HCT116 (cell line): ENCODE measurements around the gene SCARB1. TPM values are rescaled to one million over a fixed set of nuclear protein-coding genes. Genes with fewer than 3 reads are reported as not detected.

Source experiments
- ATAC-seq: fragments of 200-7000 bp; cut with Tn5 transposase; 2 replicates; pipeline ENCODE4 v1.9.1; 2020; ENCODE audit warnings: mild to moderate bottlenecking, moderate library complexity
- BruUV-seq: library from RNA; stranded (reverse); fragments of 400-500 nt; replicated peaks from 2 replicates; lab custom pipeline; 2021; lab: Mats Ljungman, UMichigan
- CTCF ChIA-PET: fragments of 300-600 bp; sonication (Branson Sonifier 250); formaldehyde crosslinking; loops from one replicate; lab custom pipeline; 2021; ENCODE audit warnings: antibody characterized with exemption; lab: Charles Lee
- POLR2A ChIA-PET: fragments of 300-600, 350-600 bp; sonication (Branson Sonifier 250); formaldehyde crosslinking; loops from one replicate; lab custom pipeline; 2021; ENCODE audit warnings: antibody characterized with exemption; lab: Charles Lee
- RAD21 ChIA-PET, 2 experiments: fragments of 300-600 bp; sonication (Branson Sonifier 250); formaldehyde crosslinking; loops; one replicate each; lab custom pipeline; 2023; ENCODE audit warnings: low total read pairs in 2 of 2; ENCODE audit not compliant: uncharacterized antibody in 2 of 2, unreplicated experiment in 2 of 2, low non-redundant PET in 1 of 2; lab: Charles Lee
- DNase-seq: peaks from one replicate; pipeline ENCODE4 v3.0.0-alpha.2; 2010; ENCODE audit warnings: low read depth, low spot score
- H2AFZ ChIP-seq: fragments of 200-600 bp; shearing (Covaris generic), sonication (generic); 2 replicates; pipeline ENCODE4 v1.6.1; 2017; ENCODE audit warnings: low read depth, mixed run types, mixed read lengths, antibody characterized with exemption, low read length; ENCODE audit not compliant: poor library complexity, severe bottlenecking
- H3K27ac ChIP-seq: 2 replicates; pipeline ENCODE4 v1.5.1; 2012; ENCODE audit warnings: low read depth, low read length
- H3K27me3 ChIP-seq: fragments of 200-600 bp; sonication (generic); 2 replicates; pipeline ENCODE4 v1.6.1; 2016; ENCODE audit warnings: mixed run types, low read length, mixed read lengths; ENCODE audit not compliant: insufficient read depth
- H3K36me3 ChIP-seq, 2 experiments: fragments of 200-500 bp in 1 of 2; fragments of 200-600 bp in 1 of 2; sonication (Bioruptor generic) in 1 of 2; sonication (generic) in 1 of 2; 2 replicates each; pipeline versions ENCODE4 v1.5.1 to v1.6.1; 2014 to 2016; ENCODE audit warnings: low read length in 2 of 2, inconsistent platforms in 1 of 2, mixed read lengths in 1 of 2, mixed run types in 1 of 2; ENCODE audit not compliant: insufficient read depth in 2 of 2, control insufficient read depth in 1 of 2
- H3K4me1 ChIP-seq, 2 experiments: fragments of 200-600 bp in 1 of 2; sonication (generic) in 1 of 2; 2 replicates each; pipeline versions ENCODE4 v1.5.1 to v1.6.1; 2012 to 2017; ENCODE audit warnings: low read length in 2 of 2, inconsistent platforms in 1 of 2, mild to moderate bottlenecking in 1 of 2, mixed read lengths in 1 of 2, mixed run types in 1 of 2, moderate library complexity in 1 of 2; ENCODE audit not compliant: insufficient read depth in 2 of 2, control insufficient read depth in 1 of 2
- H3K4me2 ChIP-seq: fragments of 200-600 bp; sonication (generic); 2 replicates; pipeline ENCODE4 v1.6.1; 2017; ENCODE audit warnings: mixed run types, low read length, mixed read lengths
- H3K4me3 ChIP-seq, 2 experiments: fragments of 200-600 bp in 1 of 2; sonication (generic) in 1 of 2; replicated peaks in 1 of 2; 2 replicates each; pipeline ENCODE4 v1.5.1; 2011 to 2016; ENCODE audit warnings: low read length in 2 of 2, control low read depth in 1 of 2, low read depth in 1 of 2, mild to moderate bottlenecking in 1 of 2, mixed read lengths in 1 of 2, mixed run types in 1 of 2
- H3K79me2 ChIP-seq: fragments of 200-600 bp; sonication (generic); 2 replicates; pipeline ENCODE4 v1.6.1; 2017; ENCODE audit warnings: mild to moderate bottlenecking, mixed run types, low read length, moderate library complexity, mixed read lengths; ENCODE audit not compliant: insufficient read depth
- H3K9ac ChIP-seq: fragments of 200-600 bp; sonication (generic); 2 replicates; pipeline ENCODE4 v1.6.1; 2016; ENCODE audit warnings: low read length, mixed read lengths
- H3K9me2 ChIP-seq: fragments of 200-600 bp; sonication (generic), shearing (Covaris generic); 2 replicates; pipeline ENCODE4 v1.6.1; 2017; ENCODE audit warnings: mixed run types, mild to moderate bottlenecking, moderate library complexity; ENCODE audit not compliant: insufficient read depth
- H3K9me3 ChIP-seq, 2 experiments: fragments of 200-500 bp in 1 of 2; fragments of 200-600 bp in 1 of 2; sonication (Bioruptor generic) in 1 of 2; sonication (generic) in 1 of 2; 2 replicates each; pipeline ENCODE4 v1.6.1; 2014 to 2017; ENCODE audit warnings: low read length in 2 of 2, mixed read lengths in 2 of 2, inconsistent platforms in 1 of 2, low read depth in 1 of 2, mild to moderate bottlenecking in 1 of 2, mixed run types in 1 of 2, moderate library complexity in 1 of 2; ENCODE audit not compliant: control insufficient read depth in 1 of 2, insufficient read depth in 1 of 2
- H4K20me1 ChIP-seq: fragments of 200-600 bp; sonication (generic), shearing (Covaris generic); 2 replicates; pipeline ENCODE4 v1.6.1; 2017; ENCODE audit warnings: mixed run types, mild to moderate bottlenecking, moderate library complexity; ENCODE audit not compliant: insufficient read depth
- CBX3 ChIP-seq: IDR thresholded peaks from 2 replicates; pipeline ENCODE4 v1.6.1; 2012; ENCODE audit warnings: low read depth
- CEBPB ChIP-seq: IDR thresholded peaks from 2 replicates; pipeline ENCODE4 v1.6.1; 2012; ENCODE audit warnings: low read depth
- CTCF ChIP-seq, 3 experiments: fragments of 200-600 bp in 1 of 3; sonication (generic) in 1 of 3; IDR thresholded peaks in 2 of 3; conservative IDR thresholded peaks in 1 of 3; 2 replicates each; pipeline ENCODE4 v1.5.1; 2012 to 2017; ENCODE audit warnings: low read depth in 2 of 3, low read length in 2 of 3, antibody characterized with exemption in 1 of 3, borderline replicate concordance in 1 of 3, control low read depth in 1 of 3, mild to moderate bottlenecking in 1 of 3, mixed read lengths in 1 of 3, mixed run types in 1 of 3, moderate library complexity in 1 of 3; ENCODE audit not compliant: insufficient read depth in 1 of 3
- EZH2 ChIP-seq: fragments of 200-600 bp; sonication (generic); IDR thresholded peaks from 2 replicates; pipeline ENCODE4 v1.6.1; 2017; ENCODE audit warnings: antibody characterized with exemption, mixed run types
- RAD21 ChIP-seq: IDR thresholded peaks from 2 replicates; pipeline ENCODE4 v1.6.1; 2012; ENCODE audit warnings: low read depth, mild to moderate bottlenecking
- SIN3A ChIP-seq: IDR thresholded peaks from 2 replicates; pipeline ENCODE4 v1.6.1; 2012; ENCODE audit warnings: low read depth
- SP1 ChIP-seq: IDR thresholded peaks from 2 replicates; pipeline ENCODE4 v1.6.1; 2012; ENCODE audit warnings: low read depth
- YY1 ChIP-seq: IDR thresholded peaks from 2 replicates; pipeline ENCODE4 v1.6.1; 2011; ENCODE audit warnings: low read length, low read depth, moderate library complexity, mild to moderate bottlenecking; ENCODE audit not compliant: insufficient replicate concordance; ENCODE audit errors: extremely low read depth
- ZFX ChIP-seq: fragments of 450-650 bp; IDR thresholded peaks from 2 replicates; pipeline ENCODE4 v1.6.1; 2017
- ZNF274 ChIP-seq: fragments of 200-500 bp; sonication (Bioruptor generic); IDR thresholded peaks from 2 replicates; pipeline ENCODE4 v1.6.1; 2014; ENCODE audit warnings: mild to moderate bottlenecking, low read depth, low read length, inconsistent platforms
- intact Hi-C: fragments of 100-400 bp; cut with micrococcal nuclease; formaldehyde crosslinking; loops from 2 replicates; pipeline ENCODE4 v1.10.0; 2022
- total RNA-seq: library from RNA; stranded (reverse); gene quantifications from one replicate; pipeline ENCODE4 v1.2.1, GENCODE V29; 2021; ENCODE audit not compliant: unreplicated experiment

Gene SCARB1
- total RNA-seq, 1 experiment from 2014 or later = 95.5 TPM

GRCh38 chr12:124758266-124759220 is 105.1 kb downstream of the SCARB1 start:
- H3K27me3 ChIP-seq = no peaks in the 10 kb centered on the region
- H2AFZ ChIP-seq = no peak overlapping the region
- peaks cover 0 to 17% of the 10 kb centered on the region in 2 experiments; a peak in 1 of 4 replicates for H3K9me3 ChIP-seq
- intact Hi-C loops = no loop called here
- H3K4me2 ChIP-seq = no peak overlapping the region
- ChIA-PET RAD21 (no interaction called here), CTCF (no interaction called here), POLR2A (no interaction called here)
- no peak for ATAC-seq
- BruUV-seq = no TSS peak
- H3K27ac ChIP-seq = no peak overlapping the region
- no peaks in the 10 kb centered on the region for H3K36me3 ChIP-seq
- no peak for TF ChIP-seq CEBPB
- TF ChIP-seq EZH2 = no peak
- no peak for TF ChIP-seq RAD21
- no peak for TF ChIP-seq YY1
- TF ChIP-seq CBX3 = no peak
- TF ChIP-seq SIN3A = no peak
- no peak for TF ChIP-seq ZNF274
- no peak for TF ChIP-seq ZFX
- TF ChIP-seq CTCF (IDR thresholded peaks at IDR 0.05 in 2 of 3, conservative IDR thresholded peaks at IDR 0.05 in 1 of 3; ENCODE audit: borderline replicate concordance in 1 of 3, insufficient read depth in 1 of 3, low read depth in 2 of 3, low read length in 2 of 3) = no peak
- TF ChIP-seq SP1 = no peak
- no peaks in the 10 kb centered on the region for H3K4me1 ChIP-seq
- no peak for DNase-seq
- no peaks in the 10 kb centered on the region for H4K20me1 ChIP-seq
- H3K4me3 ChIP-seq = no peak overlapping the region
- H3K79me2 ChIP-seq = no peaks in the 10 kb centered on the region
- H3K9ac ChIP-seq = no peak overlapping the region
- no peaks in the 10 kb centered on the region for H3K9me2 ChIP-seq
